HG03108 (cell line): ENCODE data around the gene TMEM116.
A peak's percentile ranks its signal among the peaks of the same experiment; 100 is the strongest.
"Not testable (repeated sequence)": the region's sequence is repeated elsewhere in the genome, so short reads cannot be mapped to it uniquely, and the experiment has no call there.

Experiments used
- ATAC-seq: cut with Tn5 transposase; IDR thresholded peaks from one replicate; pipeline ENCODE4 v1.9.1; 2021; ENCODE audit warnings: moderate library complexity; ENCODE audit not compliant: unreplicated experiment

Gene TMEM116

DNA sequence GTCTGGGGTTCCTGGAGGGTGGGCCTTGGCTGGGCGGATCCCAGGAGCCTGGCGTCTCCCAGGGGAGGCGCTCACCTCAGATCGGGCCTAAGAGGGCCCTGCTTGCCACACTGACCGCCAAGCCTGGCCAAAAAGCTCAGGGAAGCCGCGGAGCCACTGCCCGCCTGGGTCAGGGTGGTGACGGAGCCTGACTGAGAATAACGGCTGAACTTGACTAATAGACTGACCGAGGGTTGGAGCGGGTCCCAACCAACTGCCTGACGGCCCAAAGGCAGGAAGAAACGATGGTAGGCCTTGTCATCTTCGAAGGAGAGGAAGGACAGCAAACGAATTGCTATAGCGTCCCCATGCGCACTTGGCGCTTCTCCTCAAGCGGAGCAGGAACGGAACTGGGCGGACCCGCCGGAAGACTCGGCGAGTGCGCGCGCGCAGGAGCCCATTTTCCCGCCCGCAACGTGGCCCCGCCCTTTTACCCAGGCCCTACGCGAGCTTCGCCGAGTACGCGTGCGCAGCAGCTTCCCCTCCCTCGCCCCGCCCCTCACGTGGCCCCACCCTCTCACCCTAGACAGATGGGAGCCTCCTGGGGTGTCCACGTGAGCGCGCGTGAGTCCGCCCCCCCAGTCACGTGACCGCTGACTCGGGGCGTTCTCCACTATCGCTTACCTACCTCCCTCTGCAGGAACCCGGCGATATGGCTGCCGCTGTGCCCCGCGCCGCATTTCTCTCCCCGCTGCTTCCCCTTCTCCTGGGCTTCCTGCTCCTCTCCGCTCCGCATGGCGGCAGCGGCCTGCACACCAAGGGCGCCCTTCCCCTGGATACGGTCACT lies at the start of gene TMEM116, which contains the start of gene ERP29:
Gene TMEM116 (minus strand): TSS at position 391 of the 826 bp plus-strand sequence. CDS start 7,895 bp downstream, outside the sequence.
Gene ERP29 (plus strand): TSS at position 652 of the 826 bp plus-strand sequence. CDS start 40 bp downstream, at position 692.
- peak; percentile 61 for ATAC-seq

DNA sequence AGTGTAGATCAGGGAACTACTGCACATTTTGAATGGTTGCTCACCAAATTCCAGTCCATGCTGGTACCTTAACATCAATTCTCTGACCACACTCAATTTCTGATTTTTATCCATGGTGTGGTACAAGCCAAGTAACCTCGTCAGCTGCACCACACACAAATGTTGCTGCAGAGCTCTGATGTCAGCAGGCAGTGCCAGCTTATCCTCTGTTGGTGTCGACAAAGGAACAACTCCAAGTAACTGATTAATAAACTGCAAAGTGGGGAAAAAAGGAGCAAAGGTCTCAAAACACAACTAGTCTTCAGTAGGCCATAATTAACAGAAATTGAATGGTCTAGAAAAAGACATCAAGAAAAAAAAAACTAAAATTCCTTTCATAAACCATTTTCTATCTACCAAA lies 48.2 kb upstream of the TMEM116 start:
- no peak for ATAC-seq

DNA sequence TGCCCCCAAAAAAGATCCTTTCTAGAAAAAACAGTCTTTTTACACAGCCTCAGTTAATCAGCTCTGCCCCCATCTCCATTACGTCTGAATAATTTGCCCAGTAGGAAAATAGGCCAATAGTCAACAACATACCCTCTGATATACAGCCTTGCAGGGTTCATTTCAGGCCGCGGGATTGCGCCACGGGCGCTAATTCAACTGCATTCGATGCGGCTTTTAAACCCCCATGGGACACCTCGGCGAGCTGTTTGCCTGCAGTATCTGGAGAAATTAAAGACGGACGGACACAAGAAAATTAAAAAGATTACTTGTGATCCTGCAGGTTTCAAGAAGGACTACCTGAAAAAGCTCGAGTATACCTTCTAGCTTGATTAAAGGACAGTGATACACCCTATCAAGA lies 36.4 kb upstream of the TMEM116 start:
- ATAC-seq = no peak

DNA sequence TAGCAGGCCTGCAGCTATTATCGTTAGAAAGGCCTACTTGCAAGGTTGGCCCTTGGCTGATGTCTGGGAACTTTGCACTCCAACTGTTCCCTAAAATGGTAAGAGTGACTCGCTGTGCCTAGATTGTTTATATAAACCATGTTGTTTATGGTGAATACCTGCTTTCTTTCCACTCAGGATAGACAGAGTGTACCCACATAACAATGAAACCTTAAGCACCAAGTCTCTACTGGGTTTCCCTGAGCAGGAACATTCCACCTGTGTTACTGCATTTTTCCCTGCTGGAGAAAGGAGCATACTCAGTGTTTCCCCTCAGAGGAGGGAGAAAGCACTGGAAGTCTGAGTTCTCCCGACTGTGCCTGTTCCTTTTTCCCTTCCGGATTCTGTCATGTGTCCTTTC lies 33.0 kb upstream of the TMEM116 start:
- no peak for ATAC-seq

DNA sequence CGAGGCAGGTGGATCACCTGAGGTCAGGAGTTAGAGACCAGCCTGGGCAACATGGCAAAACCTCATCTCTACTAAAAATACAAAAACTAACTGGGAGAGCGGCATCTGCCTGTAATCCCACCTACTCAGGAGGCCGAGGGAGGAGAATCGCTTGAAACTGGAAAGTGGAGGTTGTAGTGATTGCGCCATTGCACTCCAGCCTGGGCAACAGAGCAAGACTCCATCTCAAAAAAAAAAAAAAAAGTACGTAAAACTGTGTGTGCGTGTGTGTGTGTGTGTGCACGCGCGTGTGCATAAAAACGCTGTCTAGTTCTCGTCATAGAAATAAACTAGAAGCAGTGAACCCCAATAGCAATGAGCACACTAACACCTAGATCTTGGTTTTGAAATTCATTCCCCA lies 23.6 kb upstream of the TMEM116 start:
- ATAC-seq = not testable (repeated sequence)

DNA sequence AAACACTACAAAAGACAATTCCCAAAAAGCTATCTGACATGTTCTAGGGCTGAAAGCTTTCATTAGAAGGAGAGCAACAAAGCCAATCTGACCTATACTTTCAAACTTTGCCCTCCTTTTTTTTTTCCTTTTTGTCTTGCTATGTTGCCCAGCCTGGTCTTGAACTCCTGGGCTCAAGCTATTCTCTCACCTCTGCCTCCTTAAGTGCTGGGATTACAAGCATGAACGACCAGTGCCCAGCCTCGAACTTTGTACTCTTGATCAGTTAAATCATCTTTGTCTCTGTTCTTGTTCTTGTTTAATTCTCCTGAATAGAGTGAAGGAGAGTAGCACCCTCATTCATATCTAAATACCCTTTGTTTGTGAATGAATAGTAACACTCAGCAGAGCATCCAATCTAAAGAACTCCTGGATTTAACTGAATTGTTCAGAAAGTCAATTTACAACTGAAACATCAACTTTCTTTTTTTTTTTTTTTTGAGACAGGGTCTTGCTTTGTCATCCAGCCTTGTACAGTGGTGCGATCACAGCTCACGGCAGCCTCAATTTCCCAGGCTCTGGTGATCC lies 22.3 kb upstream of the TMEM116 start:
- ATAC-seq = no peak

DNA sequence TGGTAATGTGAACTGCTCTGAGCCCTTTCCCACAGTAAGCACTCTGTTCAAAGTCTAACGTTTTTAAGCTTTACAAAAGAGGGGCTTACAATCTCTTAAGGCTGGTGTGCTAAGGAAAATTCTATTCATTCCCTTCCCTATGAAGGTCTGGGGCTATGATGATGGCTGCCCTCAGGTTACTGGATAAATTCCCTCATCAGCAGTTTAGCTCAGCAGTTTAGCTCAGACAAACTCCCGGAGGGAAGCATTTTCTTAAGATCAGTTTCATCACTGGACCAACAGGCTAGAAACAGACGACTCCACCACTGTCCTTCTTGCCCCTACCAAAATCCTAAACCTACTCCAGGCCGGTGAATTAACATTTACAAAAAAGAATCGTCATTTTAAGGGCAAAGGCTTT lies 19.3 kb upstream of the TMEM116 start:
- ATAC-seq = no peak

DNA sequence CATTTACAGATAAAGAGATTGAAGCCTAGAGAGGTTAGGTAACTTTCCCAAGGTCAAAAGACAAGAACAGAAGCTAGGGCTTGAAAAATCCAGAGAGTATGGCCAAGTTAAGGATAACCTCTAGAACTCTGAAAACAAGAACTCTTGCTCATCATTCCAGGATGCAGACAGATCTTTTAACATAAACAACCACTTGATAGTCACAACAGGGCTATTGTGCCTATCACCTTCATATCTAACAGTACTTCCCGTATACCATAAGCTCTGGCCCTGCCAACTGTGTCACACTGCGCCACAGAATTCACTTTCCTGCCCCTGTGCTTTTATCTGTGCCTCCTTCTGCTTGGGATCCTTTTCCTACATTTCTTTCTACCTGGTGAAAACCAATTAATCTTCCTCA lies 18.5 kb upstream of the TMEM116 start:
- ATAC-seq = no peak

DNA sequence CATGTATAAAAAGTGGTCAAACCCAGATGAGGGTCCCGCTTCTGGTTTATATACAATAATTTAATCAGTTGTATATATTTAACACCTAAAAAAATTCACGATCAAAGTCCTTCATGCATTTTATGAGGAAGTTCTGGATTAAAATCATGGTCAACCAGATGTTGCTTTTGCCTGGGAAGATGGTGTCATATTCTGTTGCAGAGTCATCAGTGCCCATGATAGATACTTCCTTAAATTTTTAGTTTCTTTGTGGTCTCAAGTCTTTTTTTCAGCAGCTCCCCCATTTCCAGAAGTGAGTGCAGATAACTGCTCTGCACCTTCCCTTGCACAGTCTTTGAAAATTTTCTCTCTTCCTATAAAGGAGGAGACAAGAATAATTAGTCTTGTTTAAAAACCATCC lies 16.3 kb upstream of the TMEM116 start:
- ATAC-seq = no peak

DNA sequence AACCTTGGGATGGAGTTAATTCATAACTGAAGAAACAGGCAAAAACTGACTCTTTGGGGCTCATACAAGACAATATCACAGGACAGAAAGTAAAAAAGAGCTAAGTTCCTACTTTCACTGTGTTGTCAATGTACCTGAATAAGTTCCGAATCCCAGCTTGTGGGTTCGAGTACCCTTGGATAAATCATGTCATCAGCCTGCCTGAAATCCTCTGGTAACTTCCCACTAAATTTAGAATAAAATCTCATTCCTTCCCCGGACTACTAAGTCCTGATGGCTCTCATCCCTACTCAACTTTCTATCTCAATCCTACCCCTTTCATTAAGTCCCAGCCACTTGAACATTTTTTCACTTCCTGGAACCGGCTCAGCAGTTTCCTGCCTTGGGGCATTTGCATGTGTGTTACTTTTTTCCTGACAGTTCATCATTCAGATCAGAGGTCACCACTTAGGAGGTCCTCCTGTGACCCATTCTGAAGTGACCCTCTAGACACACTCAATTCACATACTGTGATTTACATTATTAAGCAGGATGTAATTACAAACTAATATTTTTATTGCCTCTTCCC lies 12.9 kb upstream of the TMEM116 start:
- no peak for ATAC-seq

DNA sequence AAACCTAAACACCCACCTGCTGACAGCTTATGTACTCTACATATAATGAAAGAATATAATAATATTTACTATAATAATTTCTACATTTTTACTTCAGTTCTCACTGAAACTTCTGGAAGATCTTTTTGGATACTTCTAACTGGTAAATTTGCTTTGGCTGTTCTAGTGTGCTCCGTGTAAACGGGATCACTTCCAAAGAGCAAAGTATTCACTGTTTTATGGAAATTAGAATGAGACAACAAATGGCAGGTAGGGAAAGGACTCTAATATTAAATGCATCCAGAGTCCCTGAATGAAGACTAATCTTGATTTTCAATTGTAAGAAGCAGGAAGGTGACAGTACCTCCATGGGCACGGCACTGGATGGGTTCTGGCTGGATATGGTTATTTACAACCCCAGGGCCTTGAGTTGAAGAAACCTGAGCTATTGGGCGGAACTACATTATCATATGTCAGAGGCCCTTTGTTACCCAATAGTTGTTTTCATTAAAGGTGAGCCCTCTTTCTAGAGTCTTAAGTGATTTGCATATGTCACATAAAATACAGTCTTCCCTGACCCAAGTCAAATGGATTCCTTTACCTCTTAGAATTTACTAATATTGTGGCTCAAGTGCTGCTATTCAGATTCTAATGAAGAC lies 10.9 kb upstream of the TMEM116 start:
- no peak for ATAC-seq

DNA sequence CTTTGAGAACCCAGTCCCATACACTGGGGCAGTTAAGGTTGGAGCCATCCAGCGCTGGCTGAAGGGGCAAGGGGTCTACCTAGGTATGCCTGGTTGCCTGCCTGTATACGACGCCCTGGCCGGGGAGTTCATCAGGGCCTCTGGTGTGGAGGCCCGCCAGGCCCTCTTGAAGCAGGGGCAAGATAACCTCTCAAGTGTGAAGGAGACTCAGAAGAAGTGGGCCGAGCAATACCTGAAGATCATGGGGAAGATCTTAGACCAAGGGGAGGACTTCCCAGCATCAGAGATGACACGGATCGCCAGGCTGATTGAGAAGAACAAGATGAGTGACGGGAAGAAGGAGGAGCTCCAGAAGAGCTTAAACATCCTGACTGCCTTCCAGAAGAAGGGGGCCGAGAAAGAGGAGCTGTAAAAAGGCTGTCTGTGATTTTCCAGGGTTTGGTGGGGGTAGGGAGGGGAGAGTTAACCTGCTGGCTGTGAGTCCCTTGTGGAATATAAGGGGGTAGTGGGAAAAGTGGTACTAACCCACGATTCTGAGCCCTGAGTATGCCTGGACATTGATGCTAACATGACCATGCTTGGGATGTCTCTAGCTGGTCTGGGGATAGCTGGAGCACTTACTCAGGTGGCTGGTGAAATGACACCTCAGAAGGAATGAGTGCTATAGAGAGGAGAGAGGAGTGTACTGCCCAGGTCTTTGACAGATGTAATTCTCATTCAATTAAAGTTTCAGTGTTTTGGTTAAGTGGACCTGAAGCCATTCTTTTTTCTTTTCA lies 9.5 kb upstream of the TMEM116 start:
- ATAC-seq = no peak

DNA sequence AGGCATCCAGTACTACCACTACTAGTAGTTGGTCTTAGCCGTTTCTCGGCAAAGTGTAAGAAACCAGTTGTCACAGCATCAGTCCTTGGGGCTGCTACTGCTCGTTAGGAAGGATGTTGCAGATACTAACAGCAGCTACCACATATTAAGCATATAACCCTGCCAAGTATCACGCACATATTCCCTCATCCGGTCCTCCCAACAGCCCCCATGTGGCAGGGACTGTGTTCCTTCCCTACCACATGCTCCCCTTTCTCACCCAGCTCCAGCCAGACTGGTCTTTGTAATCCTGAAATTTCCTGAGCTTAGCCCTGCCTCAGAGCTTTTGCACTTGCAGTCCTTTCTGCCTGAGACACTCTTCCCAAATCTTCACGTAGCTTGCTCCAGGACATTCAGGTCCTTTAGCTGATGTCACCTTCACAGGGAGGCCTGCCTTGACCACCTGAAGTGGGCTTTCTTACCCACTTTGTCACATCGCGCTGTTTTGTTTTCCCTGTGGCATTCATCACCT lies 8.0 kb upstream of the TMEM116 start:
- ATAC-seq = no peak

DNA sequence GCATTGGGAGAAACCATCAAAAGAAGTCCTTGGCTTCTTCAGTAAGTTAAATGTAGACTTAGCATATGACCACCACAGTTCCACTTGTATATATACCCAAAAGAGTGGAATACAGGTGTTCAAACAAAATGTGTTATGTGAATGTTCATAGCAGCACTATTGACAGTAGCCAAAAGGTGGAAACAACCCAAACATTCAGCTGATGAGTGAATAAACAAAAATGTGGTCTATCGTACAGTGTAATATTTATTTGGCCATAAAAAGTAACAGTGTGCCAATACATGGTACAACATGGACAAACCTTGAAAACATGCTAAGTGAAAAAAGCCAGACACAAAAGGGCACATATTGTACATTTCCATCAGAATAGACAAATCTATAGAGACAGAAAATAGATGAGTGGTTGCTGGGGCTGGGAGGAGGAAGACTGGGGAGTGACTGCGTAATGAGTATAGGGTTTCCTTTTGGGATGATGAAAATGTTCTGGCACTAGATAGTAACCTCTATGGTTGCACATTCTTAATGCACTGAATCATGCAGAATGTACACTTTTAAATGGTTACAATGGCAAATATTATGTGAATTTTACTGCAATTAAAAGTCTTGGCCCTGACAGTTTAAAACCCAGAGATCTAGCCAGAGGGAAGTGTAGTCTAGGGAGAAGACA lies 5.7 kb upstream of the TMEM116 start:
- no peak for ATAC-seq

DNA sequence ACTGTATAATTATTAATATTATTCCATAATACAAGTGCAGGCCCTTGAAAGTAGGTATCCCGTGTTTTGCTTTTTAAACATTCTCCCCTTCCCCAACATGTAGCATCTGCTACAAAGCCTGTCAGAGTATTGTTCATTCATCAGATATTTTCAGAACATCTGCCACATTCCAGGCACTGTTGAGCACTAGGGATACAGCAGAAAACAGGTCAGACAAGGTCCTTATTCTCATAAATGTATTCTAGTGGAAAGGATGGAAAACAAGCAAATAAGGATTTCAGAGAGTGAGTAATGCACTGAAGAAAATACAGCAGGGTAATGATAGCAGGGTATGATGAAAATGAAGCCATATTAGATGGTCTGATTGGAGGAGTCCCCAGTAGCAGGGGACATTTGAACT lies 4.1 kb upstream of the TMEM116 start:
- no peak for ATAC-seq

DNA sequence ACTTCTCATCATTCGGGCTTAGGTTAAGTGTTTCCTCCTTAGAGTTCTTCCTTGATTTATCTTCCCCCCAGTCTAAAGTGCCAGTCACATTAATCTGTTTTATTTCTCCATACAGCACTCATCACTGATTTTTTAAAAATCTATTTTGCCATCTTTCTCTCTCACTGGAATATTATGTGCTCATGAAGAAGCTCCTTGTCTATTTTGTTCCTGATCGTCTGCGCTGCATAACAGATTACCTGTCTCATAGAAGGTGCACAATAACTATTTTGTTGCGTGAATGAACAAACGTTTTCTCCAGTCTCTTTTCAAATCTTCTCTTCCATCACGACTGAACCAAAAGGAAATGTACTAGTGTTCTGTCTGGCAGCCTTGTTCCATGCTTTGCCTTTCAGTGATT lies 3.0 kb upstream of the TMEM116 start:
- no peak for ATAC-seq

DNA sequence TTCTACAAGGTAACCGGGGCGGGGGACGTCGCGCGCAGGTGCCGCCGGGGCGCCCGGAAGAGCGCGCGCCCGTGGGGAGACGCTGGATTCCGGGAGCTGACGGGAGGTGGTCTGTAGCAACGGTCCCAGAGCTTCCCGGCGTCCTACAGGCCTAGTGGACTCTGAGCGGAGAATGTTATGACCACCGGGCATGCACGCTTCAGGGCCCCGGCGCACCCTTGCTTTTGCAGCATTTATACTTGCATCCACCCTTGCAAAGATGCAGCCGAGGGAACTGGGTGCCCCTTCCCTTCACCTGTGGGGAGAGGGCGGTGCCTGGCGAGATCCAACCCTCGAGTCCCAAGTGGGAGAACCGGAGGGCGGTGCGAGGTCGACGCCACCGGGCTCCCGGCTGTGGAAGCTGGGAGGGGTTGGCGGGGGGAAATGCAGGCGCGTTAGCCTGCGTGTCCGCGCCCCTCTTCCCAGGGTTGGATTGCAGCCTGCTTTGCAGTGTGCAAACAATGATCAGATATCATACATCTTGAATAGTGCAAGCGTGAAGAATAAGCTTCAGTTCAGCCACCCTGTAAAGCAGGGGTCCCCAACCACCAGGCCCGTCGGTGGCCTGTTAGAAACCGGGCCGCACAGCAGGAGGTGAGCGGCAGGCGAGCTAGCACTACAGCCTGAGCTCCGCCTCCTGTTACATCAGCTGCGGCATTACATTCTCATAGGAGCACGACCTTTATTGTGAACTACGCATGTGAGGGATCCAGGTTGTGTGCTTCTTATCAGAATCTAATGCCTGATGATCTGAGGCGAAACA lies 837 bp upstream of the TMEM116 start:
- peak; percentile 24 for ATAC-seq

DNA sequence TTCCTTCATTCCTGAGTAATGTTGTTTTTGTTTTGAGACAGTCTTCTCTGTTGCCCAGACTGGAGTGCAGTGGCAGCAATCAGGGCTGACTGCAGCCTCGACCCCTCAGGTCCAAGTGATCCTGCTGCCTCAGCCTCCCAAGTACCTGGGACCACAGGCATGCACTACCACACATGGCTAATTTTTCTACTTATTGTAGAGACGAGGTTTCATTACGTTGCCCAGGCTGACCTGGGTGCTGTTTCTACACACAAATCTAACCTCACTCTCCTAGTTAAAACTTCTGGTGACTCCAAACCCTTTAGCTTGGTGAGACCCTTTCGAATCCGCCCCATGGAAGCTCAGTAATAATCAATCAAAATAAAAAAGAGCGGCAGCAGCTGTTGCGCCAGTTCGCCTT lies 1.3 kb downstream of the TMEM116 start:
- ATAC-seq = no peak
